GM12892 (cell line): ENCODE measurements around the gene RFXAP.

Source experiments
- POLR2A ChIP-seq: IDR thresholded peaks from 2 replicates; pipeline ENCODE4 v1.6.1; 2011; ENCODE audit warnings: low read depth, low read length, control low read depth
- POLR2AphosphoS5 ChIP-seq: IDR thresholded peaks from 2 replicates; pipeline ENCODE4 v1.6.1; 2011; ENCODE audit warnings: low read depth, low read length, control low read depth
- TAF1 ChIP-seq: IDR thresholded peaks from 2 replicates; pipeline ENCODE4 v1.6.1; 2011; ENCODE audit warnings: low read depth, mild to moderate bottlenecking, control low read depth, low read length, borderline replicate concordance

GRCh38 chr13:36813225-36813624, 5.8 kb upstream of the RFXAP start:
- no peak for TF ChIP-seq POLR2AphosphoS5
- no peak for TF ChIP-seq TAF1
- no peak for TF ChIP-seq POLR2A
